Left renal pelvis (tissue), 4 donors: Measurements from ENCODE around the gene TPRG1L. TPM values are rescaled to one million over a fixed set of nuclear protein-coding genes. Genes with fewer than 3 reads are reported as not detected.
"Not testable (repeated sequence)": the region's sequence is repeated elsewhere in the genome, so short reads cannot be mapped to it uniquely, and the experiment has no call there.

ENCODE experiments used
- DNase-seq, 4 donors: peaks; one replicate each; pipeline ENCODE4 v3.0.0-alpha.2; 2013; ENCODE audit warnings: low read depth in 4 of 4, low spot score in 3 of 4
- polyA plus RNA-seq, 4 donors: library from polyadenylated mRNA; unstranded; fragments of 120-200 nt; gene quantifications; one replicate each; pipeline ENCODE4 v1.2.1, GENCODE V29; 2013; ENCODE audit not compliant: insufficient read length in 4 of 4

The TPRG1L gene
- polyA plus RNA-seq, result 10 to 100 TPM; 35.9 to 45.0 (median 40.6) TPM

- peak; percentile 88 to 94 (median 92) for DNase-seq
Observed at GRCh38 chr1:3624200-3625136, at the start of gene TPRG1L. Gene TPRG1L, plus strand, starts transcription at chr1:3625015. Its CDS starts 58 bp downstream, at chr1:3625073.

- DNase-seq, result not testable (repeated sequence)
Observed at GRCh38 chr1:3575515-3575914, 49.3 kb upstream of the TPRG1L start.

GRCh38 chr1:3575993-3576392, 48.8 kb upstream of the TPRG1L start:
- DNase-seq, result no peak

GRCh38 chr1:3577300-3577699, 47.5 kb upstream of the TPRG1L start:
- no peak for DNase-seq

- DNase-seq, result no peak
Observed at GRCh38 chr1:3577711-3578432, 46.9 kb upstream of the TPRG1L start.

GRCh38 chr1:3578433-3578805, 46.4 kb upstream of the TPRG1L start:
- no peak for DNase-seq

GRCh38 chr1:3578906-3579305, 45.9 kb upstream of the TPRG1L start:
- DNase-seq, result no peak

GRCh38 chr1:3579626-3580025, 45.2 kb upstream of the TPRG1L start:
- no peak for DNase-seq

- DNase-seq, result no peak
Observed at GRCh38 chr1:3580231-3580630, 44.6 kb upstream of the TPRG1L start.

- no peak for DNase-seq
Observed at GRCh38 chr1:3581296-3582036, 43.3 kb upstream of the TPRG1L start.

- DNase-seq, result not testable (repeated sequence)
Observed at GRCh38 chr1:3583751-3584150, 41.1 kb upstream of the TPRG1L start.

GRCh38 chr1:3584915-3585314, 39.9 kb upstream of the TPRG1L start:
- no peak for DNase-seq

- not testable (repeated sequence) for DNase-seq
Observed at GRCh38 chr1:3585353-3585868, 39.4 kb upstream of the TPRG1L start.

- DNase-seq, result no peak
Observed at GRCh38 chr1:3585940-3586568, 38.8 kb upstream of the TPRG1L start.

- no peak for DNase-seq
Observed at GRCh38 chr1:3586986-3587759, 37.6 kb upstream of the TPRG1L start.

- DNase-seq, result no peak
Observed at GRCh38 chr1:3588395-3588794, 36.4 kb upstream of the TPRG1L start.

GRCh38 chr1:3590139-3590763, 34.6 kb upstream of the TPRG1L start:
- DNase-seq, result no peak

GRCh38 chr1:3590951-3591865, 33.6 kb upstream of the TPRG1L start:
- no peak for DNase-seq
